CD14-positive monocyte (primary cell): ENCODE measurements around the gene C12orf75. TPM values are rescaled to one million over a fixed set of nuclear protein-coding genes. Genes with fewer than 3 reads are reported as not detected.

ENCODE experiments used
- DNase-seq, 3 donors: peaks; one replicate each; pipeline ENCODE4 v3.0.0-alpha.2; 2011 to 2022
- H2AFZ ChIP-seq: 2 replicates; pipeline ENCODE4 v1.6.0; 2012; ENCODE audit warnings: mild to moderate bottlenecking, low read depth, low read length, inconsistent platforms; ENCODE audit not compliant: insufficient read depth, poor library complexity, severe bottlenecking
- H3K27ac ChIP-seq, 2 donors: 1 replicate in 1 of 2; 2 replicates in 1 of 2; pipeline ENCODE4 v1.5.1; 2012 to 2013; ENCODE audit warnings: low read length in 2 of 2, control low read depth in 1 of 2, inconsistent platforms in 1 of 2, low read depth in 1 of 2, mild to moderate bottlenecking in 1 of 2
- H3K27me3 ChIP-seq, 2 donors: one replicate each; pipeline versions ENCODE4 v1.6.0 to v1.6.1; 2011 to 2013; ENCODE audit warnings: low read length in 2 of 2; ENCODE audit not compliant: control insufficient read depth in 2 of 2, insufficient read depth in 2 of 2
- H3K36me3 ChIP-seq, 2 donors: replicated peaks in 1 of 2; 1 replicate in 1 of 2; 2 replicates in 1 of 2; pipeline versions ENCODE4 v1.5.1 to v1.6.1; 2012 to 2013; ENCODE audit warnings: low read length in 2 of 2, control low read depth in 1 of 2, inconsistent platforms in 1 of 2, mild to moderate bottlenecking in 1 of 2; ENCODE audit not compliant: insufficient read depth in 2 of 2, control insufficient read depth in 1 of 2
- H3K4me1 ChIP-seq, 2 donors: 1 replicate in 1 of 2; 2 replicates in 1 of 2; pipeline versions ENCODE4 v1.5.1 to v1.6.1; 2012 to 2013; ENCODE audit warnings: low read length in 2 of 2, control low read depth in 1 of 2, inconsistent platforms in 1 of 2, mild to moderate bottlenecking in 1 of 2, moderate library complexity in 1 of 2; ENCODE audit not compliant: insufficient read depth in 2 of 2, control insufficient read depth in 1 of 2
- H3K4me2 ChIP-seq: replicated peaks from 2 replicates; pipeline ENCODE3; 2012; ENCODE audit warnings: low read length, moderate library complexity, mild to moderate bottlenecking; ENCODE audit not compliant: poor library complexity, severe bottlenecking; ENCODE audit errors: extremely low read depth
- H3K4me3 ChIP-seq, 3 experiments: fragments of 200-600 bp in 1 of 3; sonication (generic) in 1 of 3; replicated peaks in 1 of 3; 1 replicate in 2 of 3; 2 replicates in 1 of 3; pipeline ENCODE4 v1.5.1; 2011 to 2013; ENCODE audit warnings: low read length in 3 of 3, mild to moderate bottlenecking in 3 of 3, control low read depth in 2 of 3, low read depth in 2 of 3, inconsistent platforms in 1 of 3, moderate library complexity in 1 of 3
- H3K79me2 ChIP-seq: 2 replicates; pipeline ENCODE4 v1.6.0; 2012; ENCODE audit warnings: mild to moderate bottlenecking, control low read depth, inconsistent platforms, low read length, moderate library complexity; ENCODE audit not compliant: insufficient read depth
- H3K9ac ChIP-seq: 2 replicates; pipeline ENCODE4 v1.6.0; 2017; ENCODE audit warnings: low read length, mild to moderate bottlenecking; ENCODE audit not compliant: insufficient read depth, poor library complexity, severe bottlenecking
- H3K9me3 ChIP-seq, 2 donors: replicated peaks in 1 of 2; 1 replicate in 1 of 2; 2 replicates in 1 of 2; pipeline versions ENCODE4 v1.5.1 to v1.6.1; 2012 to 2013; ENCODE audit warnings: low read length in 2 of 2, control low read depth in 1 of 2; ENCODE audit not compliant: control insufficient read depth in 1 of 2, insufficient read depth in 1 of 2
- H4K20me1 ChIP-seq: 2 replicates; pipeline ENCODE4 v1.6.0; 2012; ENCODE audit warnings: mild to moderate bottlenecking, low read length, control low read depth, moderate library complexity; ENCODE audit not compliant: insufficient read depth
- H3K27ac Mint-ChIP-seq, 7 donors: one replicate each; pipeline ENCODE4 v1.8.0; 2020; ENCODE audit warnings: mild to moderate bottlenecking in 7 of 7, mixed read lengths in 7 of 7, moderate library complexity in 6 of 7, inconsistent platforms in 2 of 7
- H3K27me3 Mint-ChIP-seq, 3 donors: one replicate each; pipeline ENCODE4 v1.8.0; 2021 to 2022; ENCODE audit warnings: low read depth in 3 of 3, mild to moderate bottlenecking in 3 of 3, mixed read lengths in 3 of 3, moderate library complexity in 3 of 3, inconsistent platforms in 1 of 3
- H3K36me3 Mint-ChIP-seq, 2 donors: one replicate each; pipeline ENCODE4 v1.8.0; 2020; ENCODE audit warnings: mixed read lengths in 2 of 2, inconsistent platforms in 1 of 2, mild to moderate bottlenecking in 1 of 2
- H3K4me1 Mint-ChIP-seq: one replicate; pipeline ENCODE4 v1.8.0; 2020; ENCODE audit warnings: mild to moderate bottlenecking, mixed read lengths
- H3K4me3 Mint-ChIP-seq, 2 donors: one replicate each; pipeline ENCODE4 v1.8.0; 2020; ENCODE audit warnings: mild to moderate bottlenecking in 2 of 2, mixed read lengths in 2 of 2, moderate library complexity in 1 of 2
- H3K9me3 Mint-ChIP-seq, 7 donors: one replicate each; pipeline ENCODE4 v1.8.0; 2020 to 2022; ENCODE audit warnings: mixed read lengths in 7 of 7, mild to moderate bottlenecking in 6 of 7, moderate library complexity in 6 of 7, inconsistent platforms in 2 of 7
- WGBS: methylation state at CpG from one replicate; pipeline ENCODE4 v1.1.5; 2013; ENCODE audit warnings: missing lambda C conversion rate; ENCODE audit not compliant: insufficient coverage; 5-methylcytosine and 5-hydroxymethylcytosine counted together
- intact Hi-C, 2 donors: fragments of 100-400 bp; cut with micrococcal nuclease; formaldehyde crosslinking; loops; one replicate each; pipeline versions ENCODE4 v1.15.0 to v1.15.1; 2023
- polyA plus RNA-seq, 3 donors: library from polyadenylated mRNA; depleted of rRNA in 1 of 3; unstranded in 2 of 3; stranded (reverse) in 1 of 3; fragments of 300-500 nt in 2 of 3; fragments of >200 nt in 1 of 3; fragmentation: Illumina TruSeq in 2 of 3; gene quantifications; 1 replicate in 2 of 3; 2 replicates in 1 of 3; pipeline ENCODE4 v1.2.3, GENCODE V29; 2012 to 2021
- TF ChIP-seq, protein P1 (sequence below): fragments of 200-600 bp; IDR thresholded peaks from one replicate; pipeline ENCODE4 v1.8.0; 2022; ENCODE audit warnings: antibody characterized with exemption, mild to moderate bottlenecking

Gene C12orf75
- polyA plus RNA-seq, 3 donors, result 0.45 to 0.73 (median 0.73) TPM

DNA sequence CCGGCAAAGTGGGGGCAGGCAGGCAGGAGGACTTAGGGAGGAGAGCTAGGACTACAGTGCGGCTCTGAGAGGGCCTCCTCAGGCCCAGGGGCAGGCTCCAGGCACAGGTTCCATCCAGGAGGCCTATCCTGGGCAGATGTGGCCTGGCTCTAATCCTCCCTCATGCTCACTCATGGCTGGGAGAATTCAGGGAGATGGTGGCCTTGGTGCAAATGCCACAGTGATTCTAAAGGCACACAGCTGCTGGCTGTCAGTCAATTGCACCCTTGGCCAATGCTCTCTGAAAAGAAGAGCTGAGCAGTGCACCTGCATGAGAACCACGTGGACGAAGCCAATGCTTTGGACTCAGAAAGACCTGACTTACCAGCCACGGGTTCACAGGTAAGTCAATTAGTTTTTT lies 89.6 kb downstream of the C12orf75 start:
- no peak overlapping the region for H3K4me3 ChIP-seq
- H3K27me3 ChIP-seq, result peaks cover 2% of the 10 kb centered on the region in 2 donors
- H2AFZ ChIP-seq, result no peak overlapping the region
- H3K79me2 ChIP-seq, result no peaks in the 10 kb centered on the region
- peaks cover 13 to 18% (median 15%) of the 10 kb centered on the region in 3 donors for H3K27me3 Mint-ChIP-seq
- no peaks in the 10 kb centered on the region for H3K9me3 ChIP-seq
- WGBS, result 78% methylated on average over 3 of the region's 5 CpGs
- no peaks in the 10 kb centered on the region for H3K36me3 ChIP-seq
- no peaks in the 10 kb centered on the region for H3K4me1 Mint-ChIP-seq
- no peaks in the 10 kb centered on the region for H3K36me3 Mint-ChIP-seq
- H3K9me3 Mint-ChIP-seq, result peaks cover 0 to 4% (median 0%) of the 10 kb centered on the region in 7 donors
- H3K4me1 ChIP-seq, result no peaks in the 10 kb centered on the region
- H3K27ac ChIP-seq, result no peak overlapping the region
- TF ChIP-seq, protein P1, sequence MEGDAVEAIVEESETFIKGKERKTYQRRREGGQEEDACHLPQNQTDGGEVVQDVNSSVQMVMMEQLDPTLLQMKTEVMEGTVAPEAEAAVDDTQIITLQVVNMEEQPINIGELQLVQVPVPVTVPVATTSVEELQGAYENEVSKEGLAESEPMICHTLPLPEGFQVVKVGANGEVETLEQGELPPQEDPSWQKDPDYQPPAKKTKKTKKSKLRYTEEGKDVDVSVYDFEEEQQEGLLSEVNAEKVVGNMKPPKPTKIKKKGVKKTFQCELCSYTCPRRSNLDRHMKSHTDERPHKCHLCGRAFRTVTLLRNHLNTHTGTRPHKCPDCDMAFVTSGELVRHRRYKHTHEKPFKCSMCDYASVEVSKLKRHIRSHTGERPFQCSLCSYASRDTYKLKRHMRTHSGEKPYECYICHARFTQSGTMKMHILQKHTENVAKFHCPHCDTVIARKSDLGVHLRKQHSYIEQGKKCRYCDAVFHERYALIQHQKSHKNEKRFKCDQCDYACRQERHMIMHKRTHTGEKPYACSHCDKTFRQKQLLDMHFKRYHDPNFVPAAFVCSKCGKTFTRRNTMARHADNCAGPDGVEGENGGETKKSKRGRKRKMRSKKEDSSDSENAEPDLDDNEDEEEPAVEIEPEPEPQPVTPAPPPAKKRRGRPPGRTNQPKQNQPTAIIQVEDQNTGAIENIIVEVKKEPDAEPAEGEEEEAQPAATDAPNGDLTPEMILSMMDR, result no peak
- no peak overlapping the region for H3K9ac ChIP-seq
- no peak for DNase-seq
- intact Hi-C loops, result loop anchor here (1.0 to 10.0 kb wide), 3 partner anchors 715 to 805 kb away; no protein-coding TSS in a partner anchor
- H4K20me1 ChIP-seq, result no peaks in the 10 kb centered on the region
- no peak overlapping the region for H3K27ac Mint-ChIP-seq
- H3K4me3 Mint-ChIP-seq, result no peak overlapping the region
- no peak overlapping the region for H3K4me2 ChIP-seq

DNA sequence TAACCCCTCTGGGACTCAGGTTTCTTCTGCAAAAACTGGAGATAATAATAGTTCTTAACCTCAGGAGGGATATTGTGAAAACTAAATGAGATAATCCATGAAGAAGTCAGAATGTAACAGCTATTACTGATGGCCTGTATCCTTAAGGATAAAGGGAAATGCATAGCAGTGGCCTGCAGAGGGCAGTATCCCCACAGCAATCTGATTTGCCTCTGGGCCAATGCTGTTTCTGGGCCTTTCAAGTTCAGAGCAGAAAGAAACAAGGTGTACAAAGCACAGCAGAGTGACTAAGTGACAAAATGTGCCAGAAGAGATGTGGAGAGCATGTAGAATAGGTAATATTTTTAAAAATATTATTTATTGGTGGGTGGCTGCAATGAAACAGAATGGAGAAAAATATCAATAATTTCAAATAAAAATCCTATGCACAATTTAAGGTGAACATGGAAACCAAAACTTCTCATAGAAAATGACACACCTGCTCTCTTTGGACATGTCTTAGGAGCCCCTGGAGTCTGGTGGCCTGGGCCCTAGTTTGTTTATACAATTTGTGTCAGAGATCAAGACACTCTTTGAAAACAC lies 90.3 kb downstream of the C12orf75 start:
- Mint-ChIP-seq H3K4me3 (no peak overlapping the region), H3K27ac (no peak overlapping the region), H3K9me3 (peaks cover 0 to 4% (median 0%) of the 10 kb centered on the region in 7 donors), H3K4me1 (no peaks in the 10 kb centered on the region), H3K27me3 (peaks cover 14 to 16% (median 15%) of the 10 kb centered on the region in 3 donors), H3K36me3 (no peaks in the 10 kb centered on the region)
- TF ChIP-seq, protein P1, result peak; percentile 89
- Histone ChIP-seq H3K27ac (no peak overlapping the region), H3K4me1 (no peaks in the 10 kb centered on the region), H3K27me3 (peaks cover 0 to 2% of the 10 kb centered on the region in 2 donors), H3K9me3 (no peaks in the 10 kb centered on the region), H3K4me3 (no peak overlapping the region), H3K36me3 (no peaks in the 10 kb centered on the region), H3K79me2 (no peaks in the 10 kb centered on the region), H3K4me2 (no peak overlapping the region), H3K9ac (no peak overlapping the region), H2AFZ (no peak overlapping the region), H4K20me1 (no peaks in the 10 kb centered on the region)
- intact Hi-C loops, result loop anchor here (1.0 to 10.0 kb wide), 3 partner anchors 715 to 804 kb away; no protein-coding TSS in a partner anchor
- peak; percentile 7 to 44 (median 38) for DNase-seq

Other genes starting within 250 kb of the C12orf75 start
- gene ALDH1L2, start 246.2 kb upstream of the C12orf75 start, polyA plus RNA-seq, result under 1 TPM in 2 of 3 donors, not detected in 1; 0.03 to 0.20 TPM
- gene WASHC4, start 223.0 kb upstream of the C12orf75 start, polyA plus RNA-seq, result 10 to 100 TPM; 62.6 to 95.3 (median 69.0) TPM
- 10 to 100 TPM in 1 of 3 donors, 1 to 10 TPM in 2; 6.4 to 19.8 (median 9.0) TPM for gene APPL2, start 94.5 kb upstream of the C12orf75 start, polyA plus RNA-seq